ENCODE data around the gene NXF1. TPM values are rescaled to one million over a fixed set of nuclear protein-coding genes. Genes with fewer than 3 reads are reported as not detected.
A peak's percentile ranks its signal among the peaks of the same experiment; 100 is the strongest.

Gene NXF1
- total and polyA plus RNA-seq, 2 of the 13 experiments (the other 11 are each of a cell fraction or from before 2014, with no cell fraction given) = 30.4 to 30.9 TPM

GRCh38 chr11:62839050-62839945 lies 34.1 kb upstream of the NXF1 start, which contains the start of gene WDR74 (continued):
- TF ChIP-seq ZBTB26 (CRISPR knock-in tag; IDR thresholded peaks at IDR 0.05; ENCODE audit: borderline replicate concordance) = peak; percentile 82
- TF ChIP-seq, protein P1, sequence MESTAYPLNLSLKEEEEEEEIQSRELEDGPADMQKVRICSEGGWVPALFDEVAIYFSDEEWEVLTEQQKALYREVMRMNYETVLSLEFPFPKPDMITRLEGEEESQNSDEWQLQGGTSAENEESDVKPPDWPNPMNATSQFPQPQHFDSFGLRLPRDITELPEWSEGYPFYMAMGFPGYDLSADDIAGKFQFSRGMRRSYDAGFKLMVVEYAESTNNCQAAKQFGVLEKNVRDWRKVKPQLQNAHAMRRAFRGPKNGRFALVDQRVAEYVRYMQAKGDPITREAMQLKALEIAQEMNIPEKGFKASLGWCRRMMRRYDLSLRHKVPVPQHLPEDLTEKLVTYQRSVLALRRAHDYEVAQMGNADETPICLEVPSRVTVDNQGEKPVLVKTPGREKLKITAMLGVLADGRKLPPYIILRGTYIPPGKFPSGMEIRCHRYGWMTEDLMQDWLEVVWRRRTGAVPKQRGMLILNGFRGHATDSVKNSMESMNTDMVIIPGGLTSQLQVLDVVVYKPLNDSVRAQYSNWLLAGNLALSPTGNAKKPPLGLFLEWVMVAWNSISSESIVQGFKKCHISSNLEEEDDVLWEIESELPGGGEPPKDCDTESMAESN (CRISPR knock-in tag; conservative IDR thresholded peaks at IDR 0.05) = peak; percentile 91
- TF ChIP-seq FOXA3 (CRISPR knock-in tag; IDR thresholded peaks at IDR 0.05) = peak; percentile 72
- TF ChIP-seq ZNF569 (CRISPR knock-in tag; IDR thresholded peaks at IDR 0.05; ENCODE audit: borderline replicate concordance) = no peak
- TF ChIP-seq NFATC3 (CRISPR knock-in tag; IDR thresholded peaks at IDR 0.05) = no peak
- TF ChIP-seq, protein P2, sequence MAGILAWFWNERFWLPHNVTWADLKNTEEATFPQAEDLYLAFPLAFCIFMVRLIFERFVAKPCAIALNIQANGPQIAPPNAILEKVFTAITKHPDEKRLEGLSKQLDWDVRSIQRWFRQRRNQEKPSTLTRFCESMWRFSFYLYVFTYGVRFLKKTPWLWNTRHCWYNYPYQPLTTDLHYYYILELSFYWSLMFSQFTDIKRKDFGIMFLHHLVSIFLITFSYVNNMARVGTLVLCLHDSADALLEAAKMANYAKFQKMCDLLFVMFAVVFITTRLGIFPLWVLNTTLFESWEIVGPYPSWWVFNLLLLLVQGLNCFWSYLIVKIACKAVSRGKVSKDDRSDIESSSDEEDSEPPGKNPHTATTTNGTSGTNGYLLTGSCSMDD (CRISPR knock-in tag; IDR thresholded peaks at IDR 0.05) = no peak
- peak in 1 of 2 experiments; percentile 48; a peak in 1 of 4 replicates for TF ChIP-seq REST (IDR thresholded peaks at IDR 0.05; ENCODE audit: borderline replicate concordance in 1 of 2, low read depth in 1 of 2, low read length in 2 of 2)
- no peak for TF ChIP-seq ZNF558 (CRISPR knock-in tag; IDR thresholded peaks at IDR 0.05; ENCODE audit: borderline replicate concordance)
- TF ChIP-seq, protein P3, sequence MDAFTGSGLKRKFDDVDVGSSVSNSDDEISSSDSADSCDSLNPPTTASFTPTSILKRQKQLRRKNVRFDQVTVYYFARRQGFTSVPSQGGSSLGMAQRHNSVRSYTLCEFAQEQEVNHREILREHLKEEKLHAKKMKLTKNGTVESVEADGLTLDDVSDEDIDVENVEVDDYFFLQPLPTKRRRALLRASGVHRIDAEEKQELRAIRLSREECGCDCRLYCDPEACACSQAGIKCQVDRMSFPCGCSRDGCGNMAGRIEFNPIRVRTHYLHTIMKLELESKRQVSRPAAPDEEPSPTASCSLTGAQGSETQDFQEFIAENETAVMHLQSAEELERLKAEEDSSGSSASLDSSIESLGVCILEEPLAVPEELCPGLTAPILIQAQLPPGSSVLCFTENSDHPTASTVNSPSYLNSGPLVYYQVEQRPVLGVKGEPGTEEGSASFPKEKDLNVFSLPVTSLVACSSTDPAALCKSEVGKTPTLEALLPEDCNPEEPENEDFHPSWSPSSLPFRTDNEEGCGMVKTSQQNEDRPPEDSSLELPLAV (CRISPR knock-in tag; conservative IDR thresholded peaks at IDR 0.05; ENCODE audit: low read depth) = no peak
- TF ChIP-seq ZNF496 (CRISPR knock-in tag; IDR thresholded peaks at IDR 0.05; ENCODE audit: insufficient replicate concordance) = no peak
- peak; percentile 89 for TF ChIP-seq U2AF1 (optimal IDR thresholded peaks at IDR 0.05; ENCODE audit: low read depth, low read length)
- no peak for TF ChIP-seq GLI4 (CRISPR knock-in tag; IDR thresholded peaks at IDR 0.05; ENCODE audit: borderline replicate concordance)
- TF ChIP-seq XBP1 (CRISPR knock-in tag; IDR thresholded peaks at IDR 0.05) = no peak
- TF ChIP-seq HCFC1 (IDR thresholded peaks at IDR 0.05; ENCODE audit: low read depth, low read length) = peak; percentile 78
- 0 out of 2 replicates have a peak, but pooled peaks have one; percentile 32 for TF ChIP-seq ZNF354B (CRISPR knock-in tag; IDR thresholded peaks at IDR 0.05)
- no peak for TF ChIP-seq RFX3 (CRISPR knock-in tag; IDR thresholded peaks at IDR 0.05)
- TF ChIP-seq GABPA (IDR thresholded peaks at IDR 0.05; ENCODE audit: low read depth, low read length) = peak; percentile 83
- TF ChIP-seq GABPA (CRISPR knock-in tag; IDR thresholded peaks at IDR 0.05; ENCODE audit: low read depth) = peak; percentile 97
- no peak for TF ChIP-seq MTF1 (CRISPR knock-in tag; IDR thresholded peaks at IDR 0.05)
